Fibroblast of lung (primary cell): ENCODE measurements around the gene GMNN. TPM values are rescaled to one million over a fixed set of nuclear protein-coding genes. Genes with fewer than 3 reads are reported as not detected.

Experiments
- DNase-seq, 2 donors: peaks; one replicate each; pipeline versions ENCODE4 v3.0.0 to v3.0.0-alpha.2; 2010; ENCODE audit warnings: low read depth in 2 of 2
- H2AFZ ChIP-seq: 2 replicates; pipeline ENCODE4 v1.5.1; 2012; ENCODE audit warnings: low read length, control low read depth, inconsistent platforms
- H3K27ac ChIP-seq: 2 replicates; pipeline ENCODE4 v1.5.1; 2011; ENCODE audit warnings: low read length, control low read depth; ENCODE audit not compliant: insufficient read depth
- H3K27me3 ChIP-seq: 2 replicates; pipeline ENCODE4 v1.5.1; 2011; ENCODE audit warnings: mild to moderate bottlenecking, low read length; ENCODE audit not compliant: control insufficient read depth, insufficient read depth
- H3K36me3 ChIP-seq: 2 replicates; pipeline ENCODE4 v1.5.1; 2011; ENCODE audit warnings: low read length; ENCODE audit not compliant: control insufficient read depth, insufficient read depth
- H3K4me1 ChIP-seq: 2 replicates; pipeline ENCODE4 v1.5.1; 2011; ENCODE audit warnings: low read length; ENCODE audit not compliant: control insufficient read depth, insufficient read depth; ENCODE audit errors: extremely low read depth
- H3K4me2 ChIP-seq: 2 replicates; pipeline ENCODE4 v1.5.1; 2011; ENCODE audit warnings: low read length, control low read depth; ENCODE audit not compliant: insufficient read depth; ENCODE audit errors: extremely low read depth
- H3K4me3 ChIP-seq, 4 experiments: fragments of 200-600 bp in 1 of 4; sonication (generic) in 1 of 4; replicated peaks in 1 of 4; 2 replicates each; pipeline ENCODE4 v1.5.1; 2011 to 2016; ENCODE audit warnings: low read length in 4 of 4, low read depth in 3 of 4, mild to moderate bottlenecking in 3 of 4, control low read depth in 2 of 4, inconsistent platforms in 1 of 4, mixed read lengths in 1 of 4; ENCODE audit not compliant: insufficient read depth in 1 of 4; ENCODE audit errors: control extremely low read depth in 1 of 4
- H3K79me2 ChIP-seq: 2 replicates; pipeline ENCODE4 v1.5.1; 2012; ENCODE audit warnings: mild to moderate bottlenecking, low read length, inconsistent platforms; ENCODE audit not compliant: control insufficient read depth, insufficient read depth
- H3K9ac ChIP-seq: 2 replicates; pipeline ENCODE4 v1.5.1; 2011; ENCODE audit warnings: mild to moderate bottlenecking, low read length, control low read depth; ENCODE audit not compliant: insufficient read depth
- H3K9me3 ChIP-seq: 2 replicates; pipeline ENCODE4 v1.5.1; 2012; ENCODE audit warnings: low read depth, low read length; ENCODE audit not compliant: control insufficient read depth, insufficient read depth
- H4K20me1 ChIP-seq: 2 replicates; pipeline ENCODE4 v1.5.1; 2011; ENCODE audit warnings: low read length; ENCODE audit not compliant: control insufficient read depth, insufficient read depth; ENCODE audit errors: extremely low read depth
- CTCF ChIP-seq, 2 donors: IDR thresholded peaks in 1 of 2; conservative IDR thresholded peaks in 1 of 2; 1 replicate in 1 of 2; 2 replicates in 1 of 2; pipeline ENCODE4 v1.5.1; 2011 to 2012; ENCODE audit warnings: low read length in 2 of 2, control low read depth in 1 of 2, inconsistent platforms in 1 of 2, low read depth in 1 of 2, mild to moderate bottlenecking in 1 of 2
- EZH2 ChIP-seq: IDR thresholded peaks from 2 replicates; pipeline ENCODE4 v1.5.1; 2012; ENCODE audit warnings: low read length, control low read depth, mild to moderate bottlenecking; ENCODE audit errors: missing control alignments
- polyA plus RNA-seq, 2 donors: library from polyadenylated mRNA; depleted of rRNA in 1 of 2; stranded (reverse) in 1 of 2; unstranded in 1 of 2; fragments of >200 nt; gene quantifications; 2 replicates each; pipeline ENCODE4 v1.2.1, GENCODE V29; 2011 to 2012; ENCODE audit warnings: missing spikeins in 1 of 2
- total RNA-seq: library from RNA; depleted of rRNA; stranded (reverse); fragments of >200 nt; gene quantifications from 2 replicates; pipeline ENCODE4 v1.2.1, GENCODE V29; 2014

Gene GMNN
- total and polyA plus RNA-seq, 2 donors (not counting 1 experiment from before 2014, with no cell fraction given): 12.9 to 18.9 TPM

GRCh38 chr6:24760210-24760609 is 14.5 kb upstream of the GMNN start:
- Histone ChIP-seq H3K79me2 (no peaks in the 10 kb centered on the region), H2AFZ (no peak overlapping the region)
- TF ChIP-seq CTCF (conservative IDR thresholded peaks at IDR 0.05 in 1 of 2, IDR thresholded peaks at IDR 0.05 in 1 of 2; ENCODE audit: low read depth in 1 of 2, low read length in 2 of 2): no peak
- TF ChIP-seq EZH2: no peak

GRCh38 chr6:24761193-24761835 is 13.4 kb upstream of the GMNN start:
- Histone ChIP-seq H2AFZ (no peak overlapping the region), H3K27me3 (no peaks in the 10 kb centered on the region), H4K20me1 (no peaks in the 10 kb centered on the region), H3K4me2 (no peak overlapping the region), H3K9ac (no peak overlapping the region), H3K4me1 (no peaks in the 10 kb centered on the region), H3K79me2 (no peaks in the 10 kb centered on the region), H3K36me3 (no peaks in the 10 kb centered on the region), H3K4me3 (no peak overlapping the region), H3K27ac (no peak overlapping the region), H3K9me3 (no peaks in the 10 kb centered on the region)
- TF ChIP-seq EZH2: no peak
- no peak for TF ChIP-seq CTCF (conservative IDR thresholded peaks at IDR 0.05 in 1 of 2, IDR thresholded peaks at IDR 0.05 in 1 of 2; ENCODE audit: low read depth in 1 of 2, low read length in 2 of 2)
- no peak for DNase-seq

More at GRCh38 chr6:24760210-24760609, 14.5 kb upstream of the GMNN start:
- no peaks in the 10 kb centered on the region for H3K36me3 ChIP-seq
- no peaks in the 10 kb centered on the region for H3K9me3 ChIP-seq
- no peaks in the 10 kb centered on the region for H3K4me1 ChIP-seq
- no peak overlapping the region for H3K27ac ChIP-seq
- no peak overlapping the region for H3K4me3 ChIP-seq
- H3K9ac ChIP-seq: no peak overlapping the region
- no peaks in the 10 kb centered on the region for H4K20me1 ChIP-seq
- no peaks in the 10 kb centered on the region for H3K27me3 ChIP-seq
- no peak for DNase-seq
- no peak overlapping the region for H3K4me2 ChIP-seq

DNA sequence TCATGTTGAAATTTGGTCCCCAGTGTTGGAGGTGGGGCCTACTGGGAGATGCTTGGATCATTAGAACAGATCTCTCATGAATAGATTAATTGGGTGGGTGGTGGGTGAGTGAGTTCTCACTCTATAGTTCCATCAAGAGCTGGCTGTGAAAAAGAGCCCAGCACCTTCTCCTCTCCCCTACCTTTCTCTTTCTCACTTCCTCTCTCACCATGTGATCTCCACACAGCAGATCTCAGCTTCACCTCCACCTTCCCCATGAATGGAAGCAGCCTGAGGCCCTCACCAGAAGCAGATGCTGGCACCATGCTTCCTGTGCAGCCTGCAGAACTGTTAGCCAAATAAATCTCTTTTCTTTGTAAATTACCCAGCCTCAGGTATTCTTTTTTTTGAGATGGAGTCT is 12.9 kb upstream of the GMNN start:
- Histone ChIP-seq H3K9ac (no peak overlapping the region), H3K9me3 (no peaks in the 10 kb centered on the region), H3K36me3 (no peaks in the 10 kb centered on the region), H4K20me1 (no peaks in the 10 kb centered on the region), H3K4me2 (no peak overlapping the region), H3K27me3 (no peaks in the 10 kb centered on the region), H2AFZ (no peak overlapping the region), H3K4me1 (no peaks in the 10 kb centered on the region), H3K79me2 (no peaks in the 10 kb centered on the region), H3K27ac (no peak overlapping the region), H3K4me3 (no peak overlapping the region)
- DNase-seq: no peak
- TF ChIP-seq EZH2 (no peak), CTCF (conservative IDR thresholded peaks at IDR 0.05 in 1 of 2, IDR thresholded peaks at IDR 0.05 in 1 of 2; ENCODE audit: low read depth in 1 of 2, low read length in 2 of 2) (no peak)
